MM.1S (cell line): ENCODE results near the gene MYO9B.

ENCODE experiments used
- DNase-seq: peaks from one replicate; pipeline ENCODE4 v3.0.0-alpha.2; 2015
- H2AFZ ChIP-seq: fragments of 300-600 bp; sonication (generic); 2 replicates; pipeline ENCODE4 v1.6.0; 2016; ENCODE audit warnings: antibody characterized with exemption, low read length
- H3F3A ChIP-seq: fragments of 300-600 bp; sonication (generic); 2 replicates; pipeline ENCODE4 v1.6.1; 2016; ENCODE audit warnings: mild to moderate bottlenecking, antibody characterized with exemption, low read length, moderate library complexity, mixed read lengths; ENCODE audit not compliant: insufficient read depth
- H3K27ac ChIP-seq: fragments of 300-600 bp; sonication (generic); 2 replicates; pipeline ENCODE4 v1.5.1; 2016; ENCODE audit warnings: mild to moderate bottlenecking, low read length
- H3K27me3 ChIP-seq: fragments of 300-600 bp; sonication (generic); replicated peaks from 2 replicates; pipeline ENCODE4 v1.6.0; 2016; ENCODE audit warnings: low read length; ENCODE audit not compliant: insufficient read depth
- H3K36me3 ChIP-seq: fragments of 300-600 bp; sonication (generic); replicated peaks from 2 replicates; pipeline ENCODE4 v1.6.1; 2016; ENCODE audit warnings: mild to moderate bottlenecking, low read length, mixed read lengths; ENCODE audit not compliant: insufficient read depth
- H3K4me1 ChIP-seq: fragments of 300-600 bp; sonication (generic); 2 replicates; pipeline ENCODE4 v1.6.1; 2016; ENCODE audit warnings: low read length, mixed read lengths
- H3K4me2 ChIP-seq: fragments of 300-600 bp; sonication (generic); 2 replicates; pipeline ENCODE4 v1.6.0; 2016; ENCODE audit warnings: low read depth, low read length
- H3K4me3 ChIP-seq: fragments of 300-600 bp; sonication (generic); 2 replicates; pipeline ENCODE4 v1.5.1; 2016; ENCODE audit warnings: low read length, mixed read lengths
- H3K79me2 ChIP-seq: fragments of 300-600 bp; sonication (generic); 2 replicates; pipeline ENCODE4 v1.6.1; 2016; ENCODE audit warnings: mixed run types, low read length, mixed read lengths
- H3K9ac ChIP-seq: fragments of 300-600 bp; sonication (generic); 2 replicates; pipeline ENCODE4 v1.6.1; 2016; ENCODE audit warnings: low read length, mixed read lengths
- H3K9me2 ChIP-seq: fragments of 300-600 bp; sonication (generic); replicated peaks from 2 replicates; pipeline ENCODE4 v1.6.1; 2016; ENCODE audit warnings: mild to moderate bottlenecking, low read length, mixed read lengths; ENCODE audit not compliant: insufficient read depth
- H3K9me3 ChIP-seq: fragments of 300-600 bp; sonication (generic); replicated peaks from 2 replicates; pipeline ENCODE4 v1.6.1; 2016; ENCODE audit warnings: mild to moderate bottlenecking, low read length, mixed read lengths; ENCODE audit not compliant: insufficient read depth
- H4K20me1 ChIP-seq: fragments of 300-600 bp; sonication (generic); 2 replicates; pipeline ENCODE4 v1.6.1; 2016; ENCODE audit warnings: mild to moderate bottlenecking, low read length, moderate library complexity, mixed read lengths; ENCODE audit not compliant: insufficient read depth
- EZH2 ChIP-seq: fragments of 300-600 bp; sonication (generic); optimal IDR thresholded peaks from 2 replicates; pipeline ENCODE3; 2017; ENCODE audit warnings: low read depth, mild to moderate bottlenecking, antibody characterized with exemption, low read length, mixed read lengths
- EZH2phosphoT487 ChIP-seq: fragments of 300-600 bp; sonication (generic); IDR thresholded peaks from 2 replicates; pipeline ENCODE4 v1.6.1; 2018; ENCODE audit warnings: antibody characterized with exemption, low read length
- TF ChIP-seq, protein P1 (sequence below): fragments of 300-600 bp; sonication (generic); IDR thresholded peaks from 2 replicates; pipeline ENCODE4 v1.5.1; 2016; ENCODE audit warnings: antibody characterized with exemption, low read length, mixed read lengths

MYO9B gene

DNA sequence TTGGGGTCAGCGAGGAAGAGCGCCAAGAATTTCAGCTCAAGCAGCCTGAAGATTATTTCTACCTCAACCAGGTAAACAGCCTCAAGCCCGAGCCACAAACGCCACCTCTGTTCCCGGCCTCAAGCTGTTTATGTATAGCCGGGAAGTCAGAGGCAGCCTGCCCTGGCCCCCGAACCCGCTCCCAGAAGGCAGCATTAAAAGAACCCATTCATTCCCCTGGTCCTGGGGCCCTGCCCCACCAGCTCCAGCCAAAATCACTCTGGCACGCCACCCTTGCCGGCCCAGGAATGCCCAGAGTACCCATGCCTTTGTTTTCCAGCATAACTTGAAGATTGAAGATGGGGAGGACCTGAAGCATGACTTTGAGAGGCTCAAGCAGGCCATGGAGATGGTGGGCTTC lies 78.4 kb downstream of the MYO9B start:
- Histone ChIP-seq H3K27me3 (no peaks in the 10 kb centered on the region), H3K4me2 (no peak overlapping the region), H3K9me3 (no peaks in the 10 kb centered on the region), H3K79me2 (no peaks in the 10 kb centered on the region), H2AFZ (no peak overlapping the region), H3K4me1 (no peaks in the 10 kb centered on the region), H3F3A (no peaks in the 10 kb centered on the region), H3K27ac (no peak overlapping the region), H4K20me1 (no peaks in the 10 kb centered on the region), H3K9ac (no peak overlapping the region), H3K4me3 (no peak overlapping the region), H3K36me3 (no peaks in the 10 kb centered on the region), H3K9me2 (no peaks in the 10 kb centered on the region)
- no peak for DNase-seq
- TF ChIP-seq, protein P1, sequence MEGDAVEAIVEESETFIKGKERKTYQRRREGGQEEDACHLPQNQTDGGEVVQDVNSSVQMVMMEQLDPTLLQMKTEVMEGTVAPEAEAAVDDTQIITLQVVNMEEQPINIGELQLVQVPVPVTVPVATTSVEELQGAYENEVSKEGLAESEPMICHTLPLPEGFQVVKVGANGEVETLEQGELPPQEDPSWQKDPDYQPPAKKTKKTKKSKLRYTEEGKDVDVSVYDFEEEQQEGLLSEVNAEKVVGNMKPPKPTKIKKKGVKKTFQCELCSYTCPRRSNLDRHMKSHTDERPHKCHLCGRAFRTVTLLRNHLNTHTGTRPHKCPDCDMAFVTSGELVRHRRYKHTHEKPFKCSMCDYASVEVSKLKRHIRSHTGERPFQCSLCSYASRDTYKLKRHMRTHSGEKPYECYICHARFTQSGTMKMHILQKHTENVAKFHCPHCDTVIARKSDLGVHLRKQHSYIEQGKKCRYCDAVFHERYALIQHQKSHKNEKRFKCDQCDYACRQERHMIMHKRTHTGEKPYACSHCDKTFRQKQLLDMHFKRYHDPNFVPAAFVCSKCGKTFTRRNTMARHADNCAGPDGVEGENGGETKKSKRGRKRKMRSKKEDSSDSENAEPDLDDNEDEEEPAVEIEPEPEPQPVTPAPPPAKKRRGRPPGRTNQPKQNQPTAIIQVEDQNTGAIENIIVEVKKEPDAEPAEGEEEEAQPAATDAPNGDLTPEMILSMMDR: no peak
- TF ChIP-seq EZH2phosphoT487: no peak
- no peak for TF ChIP-seq EZH2

- no peaks in the 10 kb centered on the region for H3K9me3 ChIP-seq
- H3K9ac ChIP-seq: no peak overlapping the region
- no peaks in the 10 kb centered on the region for H3K4me1 ChIP-seq
- H3K4me3 ChIP-seq: no peak overlapping the region
- no peaks in the 10 kb centered on the region for H3F3A ChIP-seq
- no peaks in the 10 kb centered on the region for H4K20me1 ChIP-seq
- H3K9me2 ChIP-seq: no peaks in the 10 kb centered on the region
- no peak overlapping the region for H2AFZ ChIP-seq
- no peak for TF ChIP-seq EZH2
- TF ChIP-seq, protein P1: no peak
- TF ChIP-seq EZH2phosphoT487: no peak
- no peak for DNase-seq
- no peak overlapping the region for H3K4me2 ChIP-seq
- no peaks in the 10 kb centered on the region for H3K36me3 ChIP-seq
- no peak overlapping the region for H3K27ac ChIP-seq
- no peaks in the 10 kb centered on the region for H3K79me2 ChIP-seq
- no peaks in the 10 kb centered on the region for H3K27me3 ChIP-seq
These were observed 79.7 kb downstream of the MYO9B start for GRCh38 chr19:17155251-17155650.

DNA sequence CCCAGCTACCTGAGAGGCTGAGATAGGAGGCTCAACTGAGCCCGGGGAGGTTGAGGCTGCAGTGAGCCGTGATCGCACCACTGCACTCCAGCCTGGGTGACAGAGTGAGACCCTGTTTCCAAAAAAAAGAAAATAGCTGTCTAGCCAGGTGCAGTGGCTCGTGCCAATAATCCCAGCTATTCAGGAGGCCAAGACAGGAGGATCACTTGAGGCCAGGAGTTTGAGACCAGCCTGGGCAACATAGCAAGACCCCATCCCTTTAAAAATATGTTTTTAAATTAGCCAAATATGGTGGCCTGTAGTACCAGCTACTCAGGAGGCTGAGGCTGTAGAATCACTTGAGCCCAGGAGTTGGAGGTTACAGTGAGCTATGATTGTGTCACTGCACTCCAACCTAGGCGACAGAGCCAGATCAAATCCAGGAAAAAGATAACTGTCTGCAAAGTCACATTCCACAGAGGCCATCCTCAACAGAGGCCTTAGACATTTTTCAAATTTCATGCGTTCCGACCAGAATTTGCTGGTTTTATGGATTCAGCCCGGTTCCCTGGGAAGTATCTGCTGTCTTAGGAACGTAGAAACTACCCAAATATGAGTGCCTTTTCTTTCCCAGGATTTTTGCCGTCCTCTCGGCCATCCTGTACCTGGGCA lies 80.8 kb downstream of the MYO9B start:
- H2AFZ ChIP-seq: no peak overlapping the region
- H3K4me1 ChIP-seq: no peaks in the 10 kb centered on the region
- no peak overlapping the region for H3K4me3 ChIP-seq
- no peaks in the 10 kb centered on the region for H3K9me2 ChIP-seq
- H3F3A ChIP-seq: no peaks in the 10 kb centered on the region
- H3K27ac ChIP-seq: no peak overlapping the region
- no peak overlapping the region for H3K9ac ChIP-seq
- no peaks in the 10 kb centered on the region for H3K36me3 ChIP-seq
- no peak for DNase-seq
- no peaks in the 10 kb centered on the region for H4K20me1 ChIP-seq
- no peaks in the 10 kb centered on the region for H3K9me3 ChIP-seq
- no peaks in the 10 kb centered on the region for H3K79me2 ChIP-seq
- TF ChIP-seq EZH2phosphoT487 (no peak), EZH2 (no peak)
- TF ChIP-seq, protein P1: no peak
- H3K4me2 ChIP-seq: no peak overlapping the region
- no peaks in the 10 kb centered on the region for H3K27me3 ChIP-seq
